H9 (cell line): ENCODE data around the gene FCRL5. TPM values are rescaled to one million over a fixed set of nuclear protein-coding genes. Genes with fewer than 3 reads are reported as not detected.

ENCODE experiments used
- DNase-seq: peaks from one replicate; pipeline ENCODE4 v3.0.0-alpha.2; 2017
- H2AFZ ChIP-seq: one replicate; pipeline ENCODE4 v1.6.1; 2013; ENCODE audit warnings: mild to moderate bottlenecking, low read length, control low read depth, moderate library complexity
- H2AK5ac ChIP-seq: 2 replicates; pipeline ENCODE4 v1.6.1; 2013; ENCODE audit warnings: low read length, control low read depth, mixed read lengths; ENCODE audit not compliant: insufficient read length
- H2BK120ac ChIP-seq: one replicate; pipeline ENCODE4 v1.6.1; 2013; ENCODE audit warnings: low read depth, mild to moderate bottlenecking, low read length, control low read depth, inconsistent platforms; ENCODE audit not compliant: poor library complexity, severe bottlenecking
- H2BK12ac ChIP-seq: 2 replicates; pipeline ENCODE4 v1.6.1; 2013; ENCODE audit warnings: low read length, control low read depth, mixed read lengths, low read depth; ENCODE audit not compliant: insufficient read length
- H2BK15ac ChIP-seq: 2 replicates; pipeline ENCODE4 v1.6.1; 2013; ENCODE audit warnings: low read depth, low read length, control low read depth
- H2BK20ac ChIP-seq: one replicate; pipeline ENCODE4 v1.6.1; 2013; ENCODE audit warnings: low read depth, mild to moderate bottlenecking, low read length, control low read depth, inconsistent platforms; ENCODE audit not compliant: poor library complexity, severe bottlenecking
- H2BK5ac ChIP-seq: 2 replicates; pipeline ENCODE4 v1.6.1; 2013; ENCODE audit warnings: low read length, control low read depth, mixed read lengths; ENCODE audit not compliant: insufficient read length
- H3K14ac ChIP-seq: 2 replicates; pipeline ENCODE4 v1.6.1; 2013; ENCODE audit warnings: low read length, control low read depth; ENCODE audit not compliant: insufficient read depth
- H3K18ac ChIP-seq: 2 replicates; pipeline ENCODE4 v1.6.1; 2013; ENCODE audit warnings: low read depth, mild to moderate bottlenecking, mixed read lengths, low read length, control low read depth; ENCODE audit not compliant: insufficient read length
- H3K23ac ChIP-seq: 2 replicates; pipeline ENCODE4 v1.6.1; 2013; ENCODE audit warnings: low read length, control low read depth, mixed read lengths, low read depth; ENCODE audit not compliant: insufficient read length
- H3K23me2 ChIP-seq: 2 replicates; pipeline ENCODE4 v1.6.1; 2013; ENCODE audit warnings: low read depth, mild to moderate bottlenecking, mixed read lengths, low read length, control low read depth; ENCODE audit not compliant: insufficient read length, poor library complexity, severe bottlenecking
- H3K27ac ChIP-seq: 2 replicates; pipeline ENCODE4 v1.5.1; 2013; ENCODE audit warnings: low read length, control low read depth, mixed read lengths, low read depth; ENCODE audit not compliant: insufficient read length
- H3K27me3 ChIP-seq: 2 replicates; pipeline ENCODE4 v1.6.1; 2013; ENCODE audit warnings: low read length, control low read depth, inconsistent platforms; ENCODE audit not compliant: insufficient read depth
- H3K4ac ChIP-seq: 2 replicates; pipeline ENCODE4 v1.6.1; 2013; ENCODE audit warnings: low read depth, mild to moderate bottlenecking, control low read depth, inconsistent platforms, low read length, moderate library complexity
- H3K4me1 ChIP-seq: 2 replicates; pipeline ENCODE4 v1.6.1; 2013; ENCODE audit warnings: low read length, control low read depth, inconsistent platforms; ENCODE audit not compliant: insufficient read depth
- H3K4me2 ChIP-seq: 2 replicates; pipeline ENCODE4 v1.6.1; 2013; ENCODE audit warnings: low read length, control low read depth, mixed read lengths; ENCODE audit not compliant: insufficient read length, insufficient read depth
- H3K56ac ChIP-seq: 2 replicates; pipeline ENCODE4 v1.6.1; 2013; ENCODE audit warnings: low read depth, mild to moderate bottlenecking, mixed read lengths, low read length, control low read depth; ENCODE audit not compliant: insufficient read length
- H3K79me1 ChIP-seq: 2 replicates; pipeline ENCODE4 v1.6.1; 2013; ENCODE audit warnings: low read depth, mild to moderate bottlenecking, moderate library complexity, low read length, control low read depth, inconsistent platforms; ENCODE audit not compliant: insufficient read depth, poor library complexity, severe bottlenecking
- H3K79me2 ChIP-seq: 2 replicates; pipeline ENCODE4 v1.6.1; 2013; ENCODE audit warnings: low read length, control low read depth, inconsistent platforms; ENCODE audit not compliant: insufficient read depth
- H3K9ac ChIP-seq: 2 replicates; pipeline ENCODE4 v1.6.1; 2013; ENCODE audit warnings: low read length, control low read depth, mixed read lengths; ENCODE audit not compliant: insufficient read length; ENCODE audit errors: extremely low read depth
- H3K9me3 ChIP-seq: one replicate; pipeline ENCODE4 v1.6.1; 2013; ENCODE audit warnings: low read depth, low read length, inconsistent platforms; ENCODE audit not compliant: control insufficient read depth
- H3T11ph ChIP-seq: one replicate; pipeline ENCODE4 v1.6.1; 2013; ENCODE audit warnings: mild to moderate bottlenecking, low read length, control low read depth, inconsistent platforms
- H4K20me1 ChIP-seq: one replicate; pipeline ENCODE4 v1.6.1; 2013; ENCODE audit not compliant: control insufficient read depth, insufficient read length, insufficient read depth
- H4K5ac ChIP-seq: 2 replicates; pipeline ENCODE4 v1.6.1; 2013; ENCODE audit warnings: low read depth, mild to moderate bottlenecking, mixed read lengths, low read length, control low read depth; ENCODE audit not compliant: insufficient read length
- H4K8ac ChIP-seq: replicated peaks from 2 replicates; pipeline ENCODE4 v1.6.1; 2013; ENCODE audit warnings: low read length, control low read depth, mixed read lengths, low read depth; ENCODE audit not compliant: insufficient read length
- H4K91ac ChIP-seq: 2 replicates; pipeline ENCODE4 v1.6.1; 2013; ENCODE audit warnings: low read depth, mild to moderate bottlenecking, moderate library complexity, mixed read lengths, low read length, control low read depth; ENCODE audit not compliant: insufficient read length
- H3K27ac Mint-ChIP-seq, 3 experiments: 2 replicates in 2 of 3; 3 replicates in 1 of 3; pipeline ENCODE4 v1.8.0; 2020 to 2021; ENCODE audit warnings: mixed read lengths in 3 of 3, mild to moderate bottlenecking in 1 of 3, moderate library complexity in 1 of 3
- H3K27me3 Mint-ChIP-seq: 2 replicates; pipeline ENCODE4 v1.8.0; 2021; ENCODE audit warnings: low read depth, mild to moderate bottlenecking, moderate library complexity, mixed read lengths
- H3K36me3 Mint-ChIP-seq, 3 experiments: 2 replicates in 2 of 3; 3 replicates in 1 of 3; pipeline ENCODE4 v1.8.0; 2020 to 2021; ENCODE audit warnings: low read depth in 3 of 3, mixed read lengths in 3 of 3; ENCODE audit not compliant: insufficient read depth in 1 of 3
- H3K4me1 Mint-ChIP-seq, 2 experiments: 2 replicates each; pipeline ENCODE4 v1.8.0; 2020; ENCODE audit warnings: mixed read lengths in 2 of 2
- H3K4me3 Mint-ChIP-seq, 2 experiments: 2 replicates in 1 of 2; 3 replicates in 1 of 2; pipeline ENCODE4 v1.8.0; 2020 to 2021; ENCODE audit warnings: mild to moderate bottlenecking in 2 of 2, mixed read lengths in 2 of 2, moderate library complexity in 1 of 2
- H3K9me3 Mint-ChIP-seq, 2 experiments: 2 replicates in 1 of 2; 3 replicates in 1 of 2; pipeline ENCODE4 v1.8.0; 2020; ENCODE audit warnings: mild to moderate bottlenecking in 2 of 2, mixed read lengths in 2 of 2, moderate library complexity in 1 of 2
- CTCF ChIP-seq: fragments of 200-600 bp; sonication (generic); conservative IDR thresholded peaks from 3 replicates; pipeline ENCODE4 v1.8.0; 2021; ENCODE audit warnings: antibody characterized with exemption, mild to moderate bottlenecking
- WGBS: extraction: QIAGEN DNeasy Blood & Tissue Kit; methylation state at CpG from one replicate; pipeline ENCODE4 v1.1.7; 2013; ENCODE audit warnings: missing lambda C conversion rate, low lambda C conversion rate, mixed read lengths; ENCODE audit not compliant: insufficient read length; ENCODE audit errors: extremely low coverage; 5-methylcytosine and 5-hydroxymethylcytosine counted together
- total RNA-seq: library from RNA; stranded (reverse); gene quantifications from 2 replicates; pipeline ENCODE4 v1.2.1, GENCODE V29; 2021

The FCRL5 gene
- total RNA-seq, 1 experiment from 2014 or later = 0.98 TPM

DNA sequence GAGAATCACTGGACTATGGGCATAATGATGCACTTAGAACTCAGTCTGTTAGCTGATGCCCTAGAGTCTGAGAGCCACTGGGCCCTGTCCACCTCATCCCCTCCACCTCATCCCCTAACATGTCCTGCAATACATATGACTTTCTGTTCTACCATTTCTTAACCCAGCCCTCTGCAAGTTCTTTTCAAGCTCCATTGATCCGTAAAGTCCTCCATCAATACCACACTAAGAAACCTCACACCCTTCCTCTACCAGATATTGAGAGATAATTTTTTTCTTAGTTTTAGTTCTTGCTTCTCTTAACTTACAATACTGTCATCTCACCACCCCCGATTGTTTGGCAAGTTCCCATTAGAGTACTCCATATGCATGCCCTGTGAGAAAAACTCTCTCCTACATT, 23.4 kb upstream of the FCRL5 start:
- no peak overlapping the region for H3T11ph ChIP-seq
- H3K14ac ChIP-seq = no peak overlapping the region
- no peak overlapping the region for H3K18ac ChIP-seq
- TF ChIP-seq CTCF = no peak
- no peak overlapping the region for H3K4ac ChIP-seq
- Mint-ChIP-seq H3K9me3 (no peaks in the 10 kb centered on the region; a peak in 1 of 5 replicates), H3K4me3 (no peak overlapping the region), H3K36me3 (no peaks in the 10 kb centered on the region), H3K27ac (no peak overlapping the region), H3K27me3 (no peaks in the 10 kb centered on the region; the same call in none of the 2 replicates), H3K4me1 (peaks cover 11 to 17% of the 10 kb centered on the region in 2 experiments)
- DNase-seq = no peak
- H3K79me1 ChIP-seq = no peaks in the 10 kb centered on the region
- H2BK15ac ChIP-seq = no peak overlapping the region
- no peaks in the 10 kb centered on the region for H3K79me2 ChIP-seq
- H3K9ac ChIP-seq = no peak overlapping the region
- no peaks in the 10 kb centered on the region for H3K9me3 ChIP-seq
- H3K4me1 ChIP-seq = no peaks in the 10 kb centered on the region
- no peak overlapping the region for H4K5ac ChIP-seq
- H2AK5ac ChIP-seq = no peak overlapping the region
- no peaks in the 10 kb centered on the region for H3K27me3 ChIP-seq
- WGBS = no CpG with 5 or more reads among the region's 2 CpGs
- H4K8ac ChIP-seq = no peak overlapping the region
- no peaks in the 10 kb centered on the region for H3K23me2 ChIP-seq
- no peak overlapping the region for H2BK5ac ChIP-seq
- no peak overlapping the region for H3K23ac ChIP-seq
- no peak overlapping the region for H2AFZ ChIP-seq
- no peak overlapping the region for H2BK12ac ChIP-seq
- no peaks in the 10 kb centered on the region for H4K20me1 ChIP-seq
- no peak overlapping the region for H4K91ac ChIP-seq
- H3K4me2 ChIP-seq = no peak overlapping the region
- H3K56ac ChIP-seq = no peak overlapping the region
- no peak overlapping the region for H2BK120ac ChIP-seq
- no peak overlapping the region for H3K27ac ChIP-seq
- H2BK20ac ChIP-seq = no peak overlapping the region
